CD4-positive, alpha-beta T cell (primary cell): ENCODE results near the gene IRF3. TPM values are rescaled to one million over a fixed set of nuclear protein-coding genes. Genes with fewer than 3 reads are reported as not detected.

Experiments used
- ATAC-seq: fragments of 200-7000 bp; cut with Tn5 transposase; one replicate; pipeline ENCODE4 v1.10.0; 2022; ENCODE audit warnings: mild to moderate bottlenecking; ENCODE audit not compliant: poor library complexity
- CTCF ChIA-PET: fragments of 350-600 bp; sonication (Branson Sonifier 250); formaldehyde crosslinking; loops from one replicate; lab custom pipeline; 2021; ENCODE audit warnings: antibody characterized with exemption, inconsistent platforms; lab: Charles Lee
- POLR2A ChIA-PET: fragments of 350-600 bp; sonication (Branson Sonifier 250); formaldehyde crosslinking; loops from one replicate; lab custom pipeline; 2021; ENCODE audit warnings: antibody characterized with exemption, inconsistent platforms; lab: Charles Lee
- DNase-seq, 14 experiments: peaks; one replicate each; pipeline ENCODE4 v3.0.0-alpha.2; 2013 to 2020; ENCODE audit warnings: mixed read lengths in 2 of 14
- H3K27ac ChIP-seq, 2 donors: one replicate each; pipeline versions ENCODE4 v1.5.1 to v1.7.0; 2013; ENCODE audit warnings: low read length in 2 of 2, low read depth in 1 of 2, mild to moderate bottlenecking in 1 of 2
- H3K27me3 ChIP-seq, 2 experiments: 1 replicate in 1 of 2; 2 replicates in 1 of 2; pipeline versions ENCODE4 v1.6.1 to v1.7.0; 2013; ENCODE audit warnings: low read length in 2 of 2, control low read depth in 1 of 2, mild to moderate bottlenecking in 1 of 2, moderate library complexity in 1 of 2; ENCODE audit not compliant: insufficient read depth in 2 of 2, control insufficient read depth in 1 of 2
- H3K36me3 ChIP-seq: one replicate; pipeline ENCODE4 v1.6.1; 2013; ENCODE audit warnings: low read length, control low read depth; ENCODE audit not compliant: insufficient read depth
- H3K4me1 ChIP-seq: one replicate; pipeline ENCODE4 v1.6.1; 2013; ENCODE audit warnings: low read length, control low read depth; ENCODE audit not compliant: insufficient read depth
- H3K4me3 ChIP-seq: one replicate; pipeline ENCODE4 v1.5.1; 2013; ENCODE audit warnings: mild to moderate bottlenecking, low read length, moderate library complexity
- H3K9me3 ChIP-seq, 2 experiments: 1 replicate in 1 of 2; 2 replicates in 1 of 2; pipeline versions ENCODE4 v1.6.1 to v1.7.0; 2013; ENCODE audit warnings: low read length in 2 of 2, mild to moderate bottlenecking in 2 of 2, control low read depth in 1 of 2, moderate library complexity in 1 of 2; ENCODE audit not compliant: control insufficient read depth in 1 of 2, insufficient read depth in 1 of 2
- H3K27ac Mint-ChIP-seq: one replicate; pipeline ENCODE4 v1.8.0; 2020; ENCODE audit warnings: mixed read lengths
- H3K27me3 Mint-ChIP-seq: one replicate; pipeline ENCODE4 v1.8.0; 2021; ENCODE audit warnings: mixed read lengths
- H3K36me3 Mint-ChIP-seq: one replicate; pipeline ENCODE4 v1.8.0; 2021; ENCODE audit warnings: low read depth, mixed read lengths
- H3K4me1 Mint-ChIP-seq: one replicate; pipeline ENCODE4 v1.8.0; 2021; ENCODE audit warnings: low read depth, mixed read lengths
- H3K4me3 Mint-ChIP-seq: one replicate; pipeline ENCODE4 v1.8.0; 2020; ENCODE audit warnings: mild to moderate bottlenecking, mixed read lengths
- H3K9me3 Mint-ChIP-seq: one replicate; pipeline ENCODE4 v1.8.0; 2020; ENCODE audit warnings: mixed read lengths
- CTCF ChIP-seq: fragments of 200-600 bp; IDR thresholded peaks from one replicate; pipeline ENCODE4 v1.8.0; 2022; ENCODE audit warnings: antibody characterized with exemption, mild to moderate bottlenecking
- intact Hi-C, 2 experiments: fragments of 100-400 bp; cut with DNase I in 1 of 2; cut with micrococcal nuclease in 1 of 2; formaldehyde crosslinking; loops; one replicate each; pipeline versions ENCODE4 v1.15.1 to v1.9.0; 2023 to 2025; cut with DNase I, micrococcal nuclease
- total RNA-seq, 174 experiments: library from RNA in 2 of 174; stranded (reverse) in 2 of 174; gene quantifications; one replicate each; pipeline ENCODE4 v1.2.3 and lab custom pipeline; 2021 to 2026

Gene IRF3
- total RNA-seq, 2 experiments from 2014 or later, result 109 to 119 TPM

DNA sequence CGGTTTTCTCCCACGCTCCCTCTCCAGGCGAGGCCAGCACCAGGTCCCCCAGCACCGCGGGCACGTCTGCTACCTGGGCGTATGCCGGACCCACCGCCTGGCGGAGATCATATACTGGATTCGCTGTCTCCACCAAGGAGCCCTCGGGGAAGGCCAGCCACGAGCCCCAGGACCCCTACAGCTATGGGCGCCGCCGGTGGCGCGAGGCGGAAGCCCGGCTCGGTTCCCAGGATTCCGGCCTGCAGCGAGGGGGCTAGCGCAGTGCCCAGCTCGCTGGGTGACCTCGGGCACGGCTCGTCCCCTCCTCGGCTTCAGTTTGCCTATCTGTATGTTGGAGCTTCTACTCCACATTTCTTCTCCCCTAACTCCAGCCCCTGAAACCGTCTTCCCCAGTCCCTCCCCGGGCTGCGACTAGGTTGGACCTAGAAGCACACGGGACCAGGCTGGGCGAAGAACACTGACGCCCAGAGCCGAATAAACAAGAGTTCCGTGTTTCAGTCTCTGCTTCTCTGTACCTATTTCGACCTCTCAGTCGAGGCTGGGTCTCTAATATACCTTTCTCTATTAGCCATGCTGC, 24.5 kb upstream of the IRF3 start:
- H3K4me1 ChIP-seq, result peaks cover 30% of the 10 kb centered on the region
- peaks cover 15% of the 10 kb centered on the region for H3K36me3 ChIP-seq
- Mint-ChIP-seq H3K9me3 (no peaks in the 10 kb centered on the region), H3K27me3 (peaks cover 25% of the 10 kb centered on the region), H3K36me3 (peaks cover 29% of the 10 kb centered on the region), H3K27ac (peak overlapping the region; percentile 24), H3K4me1 (peaks cover 21% of the 10 kb centered on the region), H3K4me3 (peak overlapping the region; percentile 85)
- peak; percentile 22 for TF ChIP-seq CTCF
- intact Hi-C loops, result loop anchor here in 1 of 2 experiments (1.0 kb wide), 1 partner anchor 23 kb away; no protein-coding TSS in a partner anchor
- CTCF ChIA-PET, result interaction anchor here (1.0 to 1.2 kb wide), 2 partner anchors 9 to 12 kb away, joined by 3 read pairs; no protein-coding TSS in a partner anchor
- H3K27me3 ChIP-seq, result peaks cover 14 to 15% of the 10 kb centered on the region in 2 experiments
- DNase-seq (no peak), ATAC-seq (peak; percentile 36)
- peak overlapping the region; percentile 56 for H3K4me3 ChIP-seq
- POLR2A ChIA-PET, result interaction anchor here (1.5 to 2.0 kb wide), 4 partner anchors 9 to 76 kb away, joined by 3 to 6 read pairs (median 6); partner anchors contain the start of gene AP2A1
- H3K9me3 ChIP-seq, result peaks cover 0 to 5% of the 10 kb centered on the region in 2 experiments
- no peak overlapping the region for H3K27ac ChIP-seq

- H3K4me1 Mint-ChIP-seq, result peaks cover 21% of the 10 kb centered on the region
- peak; percentile 62 for ATAC-seq
- H3K4me1 ChIP-seq, result peaks cover 30% of the 10 kb centered on the region
- DNase-seq, result peak in 9 of 14 experiments; percentile 28 to 74 (median 44)
- H3K36me3 Mint-ChIP-seq, result peaks cover 34% of the 10 kb centered on the region
- peak within 1 kb of the TSS; percentile 24 for H3K27ac Mint-ChIP-seq
- POLR2A ChIA-PET, result interaction anchor here (1.5 to 2.0 kb wide), 4 partner anchors 9 to 77 kb away, joined by 3 to 6 read pairs (median 6); partner anchors contain the start of gene AP2A1
- H3K27me3 Mint-ChIP-seq, result peaks cover 25% of the 10 kb centered on the region
- no peak within 1 kb of the TSS for H3K27ac ChIP-seq
- peak; percentile 57 for TF ChIP-seq CTCF
- H3K9me3 ChIP-seq, result peaks cover 0 to 5% of the 10 kb centered on the region in 2 experiments
- intact Hi-C loops, result loop anchor here in 1 of 2 experiments (1.0 kb wide), 1 partner anchor 22 kb away; no protein-coding TSS in a partner anchor
- CTCF ChIA-PET, result interaction anchor here (1.0 kb wide), 1 partner anchor 11 kb away, joined by 3 read pairs; no protein-coding TSS in a partner anchor
- H3K36me3 ChIP-seq, result peaks cover 23% of the 10 kb centered on the region
- peak within 1 kb of the TSS; percentile 85 for H3K4me3 Mint-ChIP-seq
- peak within 1 kb of the TSS; percentile 56 for H3K4me3 ChIP-seq
- no peaks in the 10 kb centered on the region for H3K9me3 Mint-ChIP-seq
- H3K27me3 ChIP-seq, result peaks cover 14 to 15% of the 10 kb centered on the region in 2 experiments
These were observed 23.7 kb upstream of the IRF3 start, which contains the start of gene ADM5 for GRCh38 chr19:49689133-49690078. Gene ADM5, plus strand, starts transcription at chr19:49689594. Its CDS starts 244 bp downstream, at chr19:49689838.

DNA sequence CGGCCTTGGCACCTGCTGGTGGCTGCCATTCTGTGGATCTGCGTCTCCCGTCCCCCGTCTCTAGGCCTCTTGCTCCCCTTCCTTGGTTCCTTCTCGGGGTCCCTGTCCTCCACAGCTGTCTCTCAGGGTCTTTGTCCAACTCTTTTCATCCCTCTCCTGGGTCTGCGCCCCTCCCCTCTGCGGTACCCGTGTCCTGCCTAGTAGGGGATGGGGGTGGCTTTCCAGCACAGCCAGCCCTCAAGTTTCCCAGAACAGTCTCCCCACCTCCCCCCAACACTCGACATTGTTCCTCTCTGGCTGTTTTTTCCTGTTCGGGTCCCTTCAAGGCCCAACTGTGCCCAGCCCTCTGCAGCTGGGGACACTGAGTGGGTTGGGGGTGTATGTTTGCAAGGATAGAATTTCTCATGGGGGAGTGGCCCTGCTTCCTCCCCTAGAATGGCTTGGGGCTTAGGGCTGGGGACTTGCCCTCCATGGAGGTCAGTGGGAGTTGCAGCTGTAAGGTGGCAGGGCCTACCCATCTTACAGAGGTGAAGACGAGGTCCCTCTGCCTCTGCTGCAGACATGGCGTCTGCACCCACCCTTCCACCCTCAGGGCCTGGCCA, 23.0 kb upstream of the IRF3 start:
- peaks cover 21% of the 10 kb centered on the region for H3K4me1 Mint-ChIP-seq
- no peaks in the 10 kb centered on the region for H3K9me3 Mint-ChIP-seq
- no peak overlapping the region for H3K27ac Mint-ChIP-seq
- H3K36me3 Mint-ChIP-seq, result peaks cover 41% of the 10 kb centered on the region
- H3K27me3 ChIP-seq, result peaks cover 14 to 15% of the 10 kb centered on the region in 2 experiments
- H3K4me3 Mint-ChIP-seq, result no peak overlapping the region
- H3K4me1 ChIP-seq, result peaks cover 32% of the 10 kb centered on the region
- TF ChIP-seq CTCF, result no peak
- ChIA-PET CTCF (interaction anchor here (1.0 kb wide), 1 partner anchor 10 kb away, joined by 3 read pairs; no protein-coding TSS in a partner anchor), POLR2A (interaction anchor here (1.5 kb wide), 1 partner anchor 8 kb away, joined by 3 read pairs; no protein-coding TSS in a partner anchor)
- no peak overlapping the region for H3K27ac ChIP-seq
- H3K36me3 ChIP-seq, result peaks cover 31% of the 10 kb centered on the region
- DNase-seq (no peak), ATAC-seq (no peak)
- H3K9me3 ChIP-seq, result peaks cover 0 to 5% of the 10 kb centered on the region in 2 experiments
- intact Hi-C loops, result no loop called here
- no peak overlapping the region for H3K4me3 ChIP-seq
- H3K27me3 Mint-ChIP-seq, result peaks cover 20% of the 10 kb centered on the region
